ENCODE data around the gene SUGT1.
A peak's percentile ranks its signal among the peaks of the same experiment; 100 is the strongest.

Gene SUGT1

GRCh38 chr13:52736891-52737290, 84.3 kb downstream of the SUGT1 start:
- Histone ChIP-seq H3K36me3 (ENCODE audit: control insufficient read depth, insufficient read depth, low read length) (no peaks in the 10 kb centered on the region), H3K4me3 (ENCODE audit: extremely low read depth, insufficient read depth, low read length, poor library complexity, severe bottlenecking) (no peak overlapping the region), H3K27ac (ENCODE audit: low read depth, low read length, severe bottlenecking) (no peak overlapping the region), H3K9me3 (ENCODE audit: control insufficient read depth, low read length) (no peaks in the 10 kb centered on the region), H3K4me1 (ENCODE audit: control insufficient read depth, insufficient read depth, low read length, poor library complexity, severe bottlenecking) (peaks cover 10% of the 10 kb centered on the region)
- WGBS, 2 experiments (ENCODE audit: insufficient coverage in 2 of 2) = 60 to 94% methylated on average over 1 to 2 of the region's 2 CpGs

GRCh38 chr13:52737451-52737850, 84.8 kb downstream of the SUGT1 start:
- Histone ChIP-seq H3K27ac (ENCODE audit: low read depth, low read length, severe bottlenecking) (no peak overlapping the region), H3K36me3 (ENCODE audit: control insufficient read depth, insufficient read depth, low read length) (no peaks in the 10 kb centered on the region), H3K4me3 (ENCODE audit: extremely low read depth, insufficient read depth, low read length, poor library complexity, severe bottlenecking) (no peak overlapping the region), H3K4me1 (ENCODE audit: control insufficient read depth, insufficient read depth, low read length, poor library complexity, severe bottlenecking) (peaks cover 10% of the 10 kb centered on the region), H3K9me3 (ENCODE audit: control insufficient read depth, low read length) (no peaks in the 10 kb centered on the region)

- 31 to 42% methylated on average over 2 of the region's 4 CpGs for WGBS, 2 experiments (ENCODE audit: insufficient coverage in 2 of 2)
- Histone ChIP-seq H3K9me3 (ENCODE audit: control insufficient read depth, low read length) (no peaks in the 10 kb centered on the region), H3K36me3 (ENCODE audit: control insufficient read depth, insufficient read depth, low read length) (no peaks in the 10 kb centered on the region), H3K4me3 (ENCODE audit: extremely low read depth, insufficient read depth, low read length, poor library complexity, severe bottlenecking) (no peak overlapping the region), H3K4me1 (ENCODE audit: control insufficient read depth, insufficient read depth, low read length, poor library complexity, severe bottlenecking) (peaks cover 10% of the 10 kb centered on the region), H3K27ac (ENCODE audit: low read depth, low read length, severe bottlenecking) (no peak overlapping the region)
Observed at GRCh38 chr13:52737965-52738364, 85.3 kb downstream of the SUGT1 start.

- 3 to 8% methylated on average over 36 to 67 of the region's 75 CpGs for WGBS, 2 experiments (ENCODE audit: insufficient coverage in 2 of 2)
- Histone ChIP-seq H3K36me3 (ENCODE audit: control insufficient read depth, insufficient read depth, low read length) (no peaks in the 10 kb centered on the region), H3K4me3 (ENCODE audit: extremely low read depth, insufficient read depth, low read length, poor library complexity, severe bottlenecking) (peak overlapping the region; percentile 38), H3K27ac (ENCODE audit: low read depth, low read length, severe bottlenecking) (no peak overlapping the region), H3K9me3 (ENCODE audit: control insufficient read depth, low read length) (no peaks in the 10 kb centered on the region), H3K4me1 (ENCODE audit: control insufficient read depth, insufficient read depth, low read length, poor library complexity, severe bottlenecking) (peaks cover 10% of the 10 kb centered on the region)
Observed at GRCh38 chr13:52738719-52739467, 86.3 kb downstream of the SUGT1 start.

- no peak within 1 kb of the TSS for H3K27ac ChIP-seq (ENCODE audit: low read depth, low read length, severe bottlenecking)
- 7 to 16% methylated on average over 17 to 26 of the region's 34 CpGs for WGBS, 2 experiments (ENCODE audit: insufficient coverage in 2 of 2)
- H3K4me3 ChIP-seq (ENCODE audit: extremely low read depth, insufficient read depth, low read length, poor library complexity, severe bottlenecking) = peak within 1 kb of the TSS; percentile 38
- H3K36me3 ChIP-seq (ENCODE audit: control insufficient read depth, insufficient read depth, low read length) = no peaks in the 10 kb centered on the region
- peaks cover 10% of the 10 kb centered on the region for H3K4me1 ChIP-seq (ENCODE audit: control insufficient read depth, insufficient read depth, low read length, poor library complexity, severe bottlenecking)
- H3K9me3 ChIP-seq (ENCODE audit: control insufficient read depth, low read length) = no peaks in the 10 kb centered on the region
Observed at GRCh38 chr13:52739468-52740071, 86.9 kb downstream of the SUGT1 start, which contains the start of gene CNMD. TSS of gene CNMD (minus strand) at chr13:52739820. CDS start at chr13:52739701, 119 bp downstream.

GRCh38 chr13:52743569-52743968, 90.9 kb downstream of the SUGT1 start:
- Histone ChIP-seq H3K4me1 (ENCODE audit: control insufficient read depth, insufficient read depth, low read length, poor library complexity, severe bottlenecking) (peaks cover 6% of the 10 kb centered on the region), H3K9me3 (ENCODE audit: control insufficient read depth, low read length) (no peaks in the 10 kb centered on the region), H3K36me3 (ENCODE audit: control insufficient read depth, insufficient read depth, low read length) (no peaks in the 10 kb centered on the region), H3K27ac (ENCODE audit: low read depth, low read length, severe bottlenecking) (no peak overlapping the region), H3K4me3 (ENCODE audit: extremely low read depth, insufficient read depth, low read length, poor library complexity, severe bottlenecking) (no peak overlapping the region)
- WGBS, 2 experiments (ENCODE audit: insufficient coverage in 2 of 2) = 67 to 73% methylated on average over 1 of the region's 1 CpG

- Histone ChIP-seq H3K27ac (ENCODE audit: low read depth, low read length, severe bottlenecking) (no peak overlapping the region), H3K36me3 (ENCODE audit: control insufficient read depth, insufficient read depth, low read length) (no peaks in the 10 kb centered on the region), H3K4me1 (ENCODE audit: control insufficient read depth, insufficient read depth, low read length, poor library complexity, severe bottlenecking) (peaks cover 5% of the 10 kb centered on the region), H3K4me3 (ENCODE audit: extremely low read depth, insufficient read depth, low read length, poor library complexity, severe bottlenecking) (no peak overlapping the region), H3K9me3 (ENCODE audit: control insufficient read depth, low read length) (no peaks in the 10 kb centered on the region)
- 85 to 92% methylated on average over 2 of the region's 3 CpGs for WGBS, 2 experiments (ENCODE audit: insufficient coverage in 2 of 2)
Observed at GRCh38 chr13:52743988-52744387, 91.4 kb downstream of the SUGT1 start.

- H3K36me3 ChIP-seq (ENCODE audit: control insufficient read depth, insufficient read depth, low read length) = no peaks in the 10 kb centered on the region
- no peak overlapping the region for H3K27ac ChIP-seq (ENCODE audit: low read depth, low read length, severe bottlenecking)
- 92 to 96% methylated on average over 6 of the region's 6 CpGs for WGBS, 2 experiments (ENCODE audit: insufficient coverage in 2 of 2)
- H3K9me3 ChIP-seq (ENCODE audit: control insufficient read depth, low read length) = no peaks in the 10 kb centered on the region
- H3K4me3 ChIP-seq (ENCODE audit: extremely low read depth, insufficient read depth, low read length, poor library complexity, severe bottlenecking) = no peak overlapping the region
- no peaks in the 10 kb centered on the region for H3K4me1 ChIP-seq (ENCODE audit: control insufficient read depth, insufficient read depth, low read length, poor library complexity, severe bottlenecking)
Observed at GRCh38 chr13:52744842-52745375, 92.3 kb downstream of the SUGT1 start.

- 100% methylated on average over 1 of the region's 3 CpGs; no CpG with 5 or more reads in 1 of the 2 experiments for WGBS, 2 experiments (ENCODE audit: insufficient coverage in 2 of 2)
- H3K36me3 ChIP-seq (ENCODE audit: control insufficient read depth, insufficient read depth, low read length) = no peaks in the 10 kb centered on the region
- no peaks in the 10 kb centered on the region for H3K4me1 ChIP-seq (ENCODE audit: control insufficient read depth, insufficient read depth, low read length, poor library complexity, severe bottlenecking)
- H3K4me3 ChIP-seq (ENCODE audit: extremely low read depth, insufficient read depth, low read length, poor library complexity, severe bottlenecking) = no peak overlapping the region
- no peak overlapping the region for H3K27ac ChIP-seq (ENCODE audit: low read depth, low read length, severe bottlenecking)
- H3K9me3 ChIP-seq (ENCODE audit: control insufficient read depth, low read length) = no peaks in the 10 kb centered on the region
Observed at GRCh38 chr13:52746141-52746540, 93.5 kb downstream of the SUGT1 start.

- H3K36me3 ChIP-seq (ENCODE audit: control insufficient read depth, insufficient read depth, low read length) = no peaks in the 10 kb centered on the region
- 93 to 94% methylated on average over 2 to 3 of the region's 5 CpGs for WGBS, 2 experiments (ENCODE audit: insufficient coverage in 2 of 2)
- no peaks in the 10 kb centered on the region for H3K9me3 ChIP-seq (ENCODE audit: control insufficient read depth, low read length)
Observed at GRCh38 chr13:52749419-52749818, 96.8 kb downstream of the SUGT1 start.

More at GRCh38 chr13:52749419-52749818, 96.8 kb downstream of the SUGT1 start:
- no peaks in the 10 kb centered on the region for H3K4me1 ChIP-seq (ENCODE audit: control insufficient read depth, insufficient read depth, low read length, poor library complexity, severe bottlenecking)
- no peak overlapping the region for H3K27ac ChIP-seq (ENCODE audit: low read depth, low read length, severe bottlenecking)
- no peak overlapping the region for H3K4me3 ChIP-seq (ENCODE audit: extremely low read depth, insufficient read depth, low read length, poor library complexity, severe bottlenecking)

All from mesodermal cell (in vitro differentiated cells).